Measurements from ENCODE around the gene KCNA5.

- TF ChIP-seq POLR2AphosphoS5 (IDR thresholded peaks at IDR 0.05; ENCODE audit: low read depth, low read length) (no peak), SIN3A (IDR thresholded peaks at IDR 0.05; ENCODE audit: borderline replicate concordance, insufficient read depth, low read length) (no peak), TAF1 (IDR thresholded peaks at IDR 0.05; ENCODE audit: borderline replicate concordance, insufficient read depth, low read length) (no peak), FOXP2 (optimal IDR thresholded peaks at IDR 0.05; ENCODE audit: borderline replicate concordance, extremely low read depth, extremely low read length, insufficient read depth) (no peak)
- TF ChIP-seq, protein P1, sequence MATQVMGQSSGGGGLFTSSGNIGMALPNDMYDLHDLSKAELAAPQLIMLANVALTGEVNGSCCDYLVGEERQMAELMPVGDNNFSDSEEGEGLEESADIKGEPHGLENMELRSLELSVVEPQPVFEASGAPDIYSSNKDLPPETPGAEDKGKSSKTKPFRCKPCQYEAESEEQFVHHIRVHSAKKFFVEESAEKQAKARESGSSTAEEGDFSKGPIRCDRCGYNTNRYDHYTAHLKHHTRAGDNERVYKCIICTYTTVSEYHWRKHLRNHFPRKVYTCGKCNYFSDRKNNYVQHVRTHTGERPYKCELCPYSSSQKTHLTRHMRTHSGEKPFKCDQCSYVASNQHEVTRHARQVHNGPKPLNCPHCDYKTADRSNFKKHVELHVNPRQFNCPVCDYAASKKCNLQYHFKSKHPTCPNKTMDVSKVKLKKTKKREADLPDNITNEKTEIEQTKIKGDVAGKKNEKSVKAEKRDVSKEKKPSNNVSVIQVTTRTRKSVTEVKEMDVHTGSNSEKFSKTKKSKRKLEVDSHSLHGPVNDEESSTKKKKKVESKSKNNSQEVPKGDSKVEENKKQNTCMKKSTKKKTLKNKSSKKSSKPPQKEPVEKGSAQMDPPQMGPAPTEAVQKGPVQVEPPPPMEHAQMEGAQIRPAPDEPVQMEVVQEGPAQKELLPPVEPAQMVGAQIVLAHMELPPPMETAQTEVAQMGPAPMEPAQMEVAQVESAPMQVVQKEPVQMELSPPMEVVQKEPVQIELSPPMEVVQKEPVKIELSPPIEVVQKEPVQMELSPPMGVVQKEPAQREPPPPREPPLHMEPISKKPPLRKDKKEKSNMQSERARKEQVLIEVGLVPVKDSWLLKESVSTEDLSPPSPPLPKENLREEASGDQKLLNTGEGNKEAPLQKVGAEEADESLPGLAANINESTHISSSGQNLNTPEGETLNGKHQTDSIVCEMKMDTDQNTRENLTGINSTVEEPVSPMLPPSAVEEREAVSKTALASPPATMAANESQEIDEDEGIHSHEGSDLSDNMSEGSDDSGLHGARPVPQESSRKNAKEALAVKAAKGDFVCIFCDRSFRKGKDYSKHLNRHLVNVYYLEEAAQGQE (IDR thresholded peaks at IDR 0.05; ENCODE audit: insufficient read depth in 1 of 2, low read depth in 2 of 2, low read length in 2 of 2), result no peak
Observed at GRCh38 chr12:5026342-5026938, 17.2 kb upstream of the KCNA5 start.
